Measurements from ENCODE around the gene NEK2. TPM values are rescaled to one million over a fixed set of nuclear protein-coding genes. Genes with fewer than 3 reads are reported as not detected.

The NEK2 gene
- total RNA-seq, 1 experiment from 2014 or later, result 17.6 TPM

GRCh38 chr1:211687462-211688215, 12.2 kb upstream of the NEK2 start:
- H3K4me1 Mint-ChIP-seq, result no peaks in the 10 kb centered on the region
- no peak overlapping the region for H3T11ph ChIP-seq (ENCODE audit: low read length)
- no peaks in the 10 kb centered on the region for H3K9me3 Mint-ChIP-seq
- H3K27me3 Mint-ChIP-seq (ENCODE audit: low read depth), result no peaks in the 10 kb centered on the region; the same call in none of the 2 replicates
- H2BK12ac ChIP-seq (ENCODE audit: insufficient read length, low read depth, low read length), result no peak overlapping the region
- H3K9ac ChIP-seq (ENCODE audit: extremely low read depth, insufficient read length, low read length), result no peak overlapping the region
- no peaks in the 10 kb centered on the region for H3K4me1 ChIP-seq (ENCODE audit: insufficient read depth, low read length)
- H3K79me2 ChIP-seq (ENCODE audit: insufficient read depth, low read length), result no peaks in the 10 kb centered on the region
- no peak for TF ChIP-seq CTCF (conservative IDR thresholded peaks at IDR 0.05)
- no peak overlapping the region for H3K14ac ChIP-seq (ENCODE audit: insufficient read depth, low read length)
- H3K56ac ChIP-seq (ENCODE audit: insufficient read length, low read depth, low read length), result no peak overlapping the region
- no peak overlapping the region for H2BK15ac ChIP-seq (ENCODE audit: low read depth, low read length)
- H3K27ac Mint-ChIP-seq, result peak overlapping the region in 1 of 3 experiments; percentile 86; a peak in 1 of 7 replicates
- no peak overlapping the region for H4K5ac ChIP-seq (ENCODE audit: insufficient read length, low read depth, low read length)
- H3K27ac ChIP-seq (ENCODE audit: insufficient read length, low read depth, low read length), result no peak overlapping the region
- no peak overlapping the region for H2AFZ ChIP-seq (ENCODE audit: low read length)
- no peak overlapping the region for H3K4me3 Mint-ChIP-seq
- H3K79me1 ChIP-seq (ENCODE audit: insufficient read depth, low read depth, low read length, poor library complexity, severe bottlenecking), result no peaks in the 10 kb centered on the region
- no peak overlapping the region for H2AK5ac ChIP-seq (ENCODE audit: insufficient read length, low read length)
- no peak overlapping the region for H2BK20ac ChIP-seq (ENCODE audit: low read depth, low read length, poor library complexity, severe bottlenecking)
- no peaks in the 10 kb centered on the region for H3K9me3 ChIP-seq (ENCODE audit: control insufficient read depth, low read depth, low read length)
- no peaks in the 10 kb centered on the region for H3K27me3 ChIP-seq (ENCODE audit: insufficient read depth, low read length)
- no peak overlapping the region for H4K8ac ChIP-seq (replicated peaks; ENCODE audit: insufficient read length, low read depth, low read length)
- no peak overlapping the region for H2BK5ac ChIP-seq (ENCODE audit: insufficient read length, low read length)
- H4K20me1 ChIP-seq (ENCODE audit: control insufficient read depth, insufficient read depth, insufficient read length), result no peaks in the 10 kb centered on the region
- H3K4ac ChIP-seq (ENCODE audit: low read depth, low read length), result no peak overlapping the region
- H2BK120ac ChIP-seq (ENCODE audit: low read depth, low read length, poor library complexity, severe bottlenecking), result no peak overlapping the region
- DNase-seq, result no peak
- no peak overlapping the region for H4K91ac ChIP-seq (ENCODE audit: insufficient read length, low read depth, low read length)
- no peak overlapping the region for H3K4me2 ChIP-seq (ENCODE audit: insufficient read depth, insufficient read length, low read length)
- H3K23ac ChIP-seq (ENCODE audit: insufficient read length, low read depth, low read length), result no peak overlapping the region
- H3K36me3 Mint-ChIP-seq (ENCODE audit: insufficient read depth in 1 of 3, low read depth in 3 of 3), result no peaks in the 10 kb centered on the region
- WGBS (ENCODE audit: extremely low coverage, insufficient read length, low lambda C conversion rate), result no CpG with 5 or more reads among the region's 16 CpGs
- no peak overlapping the region for H3K18ac ChIP-seq (ENCODE audit: insufficient read length, low read depth, low read length)
- H3K23me2 ChIP-seq (ENCODE audit: insufficient read length, low read depth, low read length, poor library complexity, severe bottlenecking), result no peaks in the 10 kb centered on the region
